Suppressor macrophage treated with lipopolysaccharide for 1 hour (primary cell): ENCODE data around the gene CCDC141.
"Not testable (repeated sequence)": the region's sequence is repeated elsewhere in the genome, so short reads cannot be mapped to it uniquely, and the experiment has no call there.

Experiments
- DNase-seq, 3 donors: peaks; one replicate each; pipeline ENCODE4 v3.0.0-alpha.2; 2020 to 2022

CCDC141 gene, protein sequence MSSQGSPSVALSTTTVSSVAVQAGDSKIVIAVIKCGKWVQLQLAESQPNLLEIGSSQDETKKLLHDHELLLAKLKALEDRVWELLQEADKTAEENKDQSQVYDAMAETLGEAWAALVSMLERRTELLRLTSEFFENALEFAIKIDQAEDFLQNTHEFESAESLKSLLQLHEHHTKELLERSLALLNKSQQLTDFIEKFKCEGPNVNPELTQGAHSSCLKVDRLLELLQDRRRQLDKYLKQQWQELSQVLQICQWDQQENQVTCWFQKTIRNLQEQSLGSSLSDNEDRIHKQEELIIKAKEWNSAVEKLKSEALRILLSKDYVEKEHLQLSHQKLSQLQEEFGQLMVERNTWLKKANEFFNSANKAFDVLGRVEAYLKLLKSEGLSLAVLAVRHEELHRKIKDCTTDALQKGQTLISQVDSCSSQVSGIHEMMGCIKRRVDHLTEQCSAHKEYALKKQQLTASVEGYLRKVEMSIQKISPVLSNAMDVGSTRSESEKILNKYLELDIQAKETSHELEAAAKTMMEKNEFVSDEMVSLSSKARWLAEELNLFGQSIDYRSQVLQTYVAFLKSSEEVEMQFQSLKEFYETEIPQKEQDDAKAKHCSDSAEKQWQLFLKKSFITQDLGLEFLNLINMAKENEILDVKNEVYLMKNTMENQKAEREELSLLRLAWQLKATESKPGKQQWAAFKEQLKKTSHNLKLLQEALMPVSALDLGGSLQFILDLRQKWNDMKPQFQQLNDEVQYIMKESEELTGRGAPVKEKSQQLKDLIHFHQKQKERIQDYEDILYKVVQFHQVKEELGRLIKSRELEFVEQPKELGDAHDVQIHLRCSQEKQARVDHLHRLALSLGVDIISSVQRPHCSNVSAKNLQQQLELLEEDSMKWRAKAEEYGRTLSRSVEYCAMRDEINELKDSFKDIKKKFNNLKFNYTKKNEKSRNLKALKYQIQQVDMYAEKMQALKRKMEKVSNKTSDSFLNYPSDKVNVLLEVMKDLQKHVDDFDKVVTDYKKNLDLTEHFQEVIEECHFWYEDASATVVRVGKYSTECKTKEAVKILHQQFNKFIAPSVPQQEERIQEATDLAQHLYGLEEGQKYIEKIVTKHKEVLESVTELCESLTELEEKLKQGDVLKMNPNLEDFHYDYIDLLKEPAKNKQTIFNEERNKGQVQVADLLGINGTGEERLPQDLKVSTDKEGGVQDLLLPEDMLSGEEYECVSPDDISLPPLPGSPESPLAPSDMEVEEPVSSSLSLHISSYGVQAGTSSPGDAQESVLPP (N-terminal part only)

DNA sequence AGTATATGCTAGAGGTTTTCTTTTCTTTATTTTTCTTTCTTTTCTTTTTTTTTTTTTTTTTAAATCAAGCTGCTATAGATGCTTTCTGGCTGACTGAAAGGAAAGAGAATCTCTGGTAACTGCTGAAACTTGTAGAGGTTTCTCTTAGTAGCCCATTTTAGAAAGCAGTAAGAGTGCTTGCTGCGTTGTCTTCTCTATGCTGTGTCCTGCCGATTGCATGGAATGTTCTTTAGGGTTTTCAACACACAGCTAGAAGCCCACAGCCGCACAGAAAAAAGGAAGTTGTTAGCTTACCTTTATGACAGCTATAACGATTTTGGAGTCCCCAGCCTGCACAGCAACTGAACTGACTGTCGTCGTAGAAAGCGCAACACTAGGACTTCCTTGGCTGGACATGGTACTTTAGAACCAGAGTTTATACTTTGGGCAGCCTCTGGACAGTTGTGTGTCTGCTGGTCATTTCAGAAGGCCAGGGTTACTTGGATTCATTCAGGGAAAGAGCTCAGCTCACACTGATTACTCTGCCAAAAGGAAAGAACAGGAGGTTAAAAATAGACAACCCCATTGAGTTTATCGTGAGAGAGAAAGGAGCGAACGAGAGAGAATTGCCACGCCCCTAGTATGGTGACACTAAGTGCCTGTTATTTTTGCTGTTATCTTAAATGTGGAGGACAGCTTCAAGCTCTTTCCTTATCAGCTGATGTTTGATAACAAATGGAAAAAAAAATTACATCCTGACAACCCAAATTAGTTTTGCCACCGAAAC is at the start of gene CCDC141:
CCDC141 (minus strand) TSS at position 592 of the 766 bp plus-strand sequence; CDS start at position 396, 196 bp downstream.
- DNase-seq: peak in 2 of 3 donors; percentile 14

DNA sequence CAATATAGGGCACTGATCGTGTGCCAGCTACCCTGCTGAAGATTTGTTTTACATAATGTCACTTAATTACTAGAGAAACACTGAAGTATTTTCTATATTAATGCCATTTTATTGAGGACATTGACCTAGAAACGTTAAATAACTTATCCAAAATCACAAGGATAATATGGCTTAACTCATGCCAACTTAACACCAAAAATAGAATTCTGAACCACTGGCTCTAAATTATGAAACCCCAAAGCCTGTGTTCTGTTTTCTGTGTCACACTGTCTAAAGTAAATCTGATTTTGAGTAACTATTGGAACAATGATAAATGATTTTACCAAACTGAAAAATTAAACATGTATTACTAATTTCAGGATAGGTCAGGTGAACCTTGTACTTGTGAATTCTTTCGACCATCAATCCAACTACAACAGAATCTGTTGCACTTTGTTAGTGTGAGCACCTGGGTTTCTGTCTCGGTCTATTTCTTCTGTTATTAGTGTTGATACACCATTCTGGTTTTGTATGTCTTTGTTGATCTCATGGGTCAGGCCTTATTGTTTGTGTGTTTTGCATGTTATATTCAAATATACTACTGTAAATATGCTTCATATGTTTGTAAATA is 48.2 kb upstream of the CCDC141 start:
- DNase-seq: peak in 1 of 3 donors; percentile 17

DNA sequence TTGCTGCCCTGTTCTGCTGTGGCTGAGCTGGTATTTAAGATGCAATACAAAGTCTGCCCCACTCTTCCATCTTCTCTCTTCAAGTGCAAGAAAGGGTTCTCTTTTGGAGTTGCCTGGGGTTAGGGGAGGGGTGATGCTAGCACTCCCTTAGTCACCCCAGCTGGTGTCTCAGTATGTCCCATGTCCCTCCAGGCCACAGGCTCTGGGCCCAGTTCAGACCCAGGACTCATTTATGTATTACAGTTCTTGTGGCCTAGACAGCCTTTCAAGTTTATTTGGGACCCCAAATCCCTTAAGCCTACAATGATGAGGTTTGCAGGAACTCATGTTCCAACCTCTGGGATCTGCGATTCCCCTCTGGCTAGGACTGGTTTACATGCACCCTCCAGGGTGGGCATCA is 47.2 kb upstream of the CCDC141 start:
- peak in 1 of 3 donors; percentile 12 for DNase-seq

DNA sequence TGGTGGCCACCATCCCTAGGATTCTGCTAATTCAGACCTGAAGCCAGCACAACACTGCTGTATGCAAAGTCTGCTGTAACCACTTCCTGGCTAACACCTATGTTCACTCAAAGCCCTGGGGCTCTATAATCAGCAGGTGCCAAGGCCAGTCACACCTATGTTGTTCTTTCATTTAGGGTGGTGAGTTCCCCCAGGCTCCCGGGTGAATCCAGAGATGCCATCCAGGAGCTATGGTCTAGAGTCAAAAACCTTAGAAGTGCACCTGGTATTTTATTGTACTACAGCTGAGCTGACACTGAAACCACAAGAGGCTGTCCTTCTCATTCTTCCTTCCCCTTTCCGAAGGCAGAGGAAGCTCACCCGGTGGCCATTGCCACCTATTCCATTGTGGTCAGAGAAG is 46.2 kb upstream of the CCDC141 start:
- peak in 1 of 3 donors; percentile 12 for DNase-seq

DNA sequence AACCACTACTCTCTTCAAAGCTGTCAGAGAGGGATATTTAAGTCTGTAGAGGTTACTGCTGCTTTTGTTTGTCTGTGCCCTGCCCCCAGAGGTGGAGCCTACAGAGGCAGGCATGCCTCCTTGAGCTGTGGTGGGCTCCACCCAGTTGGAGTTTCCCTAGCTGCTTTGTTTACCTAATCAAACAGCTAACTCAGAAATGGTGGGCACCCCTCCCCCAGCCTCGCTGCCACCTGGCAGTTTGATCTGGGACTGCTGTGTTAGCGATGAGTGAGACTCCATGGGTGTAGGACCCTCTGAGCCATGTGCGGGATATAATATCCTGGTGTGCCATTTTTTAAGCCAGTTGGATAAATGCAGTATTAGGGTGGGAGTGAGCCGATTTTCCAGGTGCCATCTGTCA is 43.0 kb upstream of the CCDC141 start:
- not testable (repeated sequence) for DNase-seq

DNA sequence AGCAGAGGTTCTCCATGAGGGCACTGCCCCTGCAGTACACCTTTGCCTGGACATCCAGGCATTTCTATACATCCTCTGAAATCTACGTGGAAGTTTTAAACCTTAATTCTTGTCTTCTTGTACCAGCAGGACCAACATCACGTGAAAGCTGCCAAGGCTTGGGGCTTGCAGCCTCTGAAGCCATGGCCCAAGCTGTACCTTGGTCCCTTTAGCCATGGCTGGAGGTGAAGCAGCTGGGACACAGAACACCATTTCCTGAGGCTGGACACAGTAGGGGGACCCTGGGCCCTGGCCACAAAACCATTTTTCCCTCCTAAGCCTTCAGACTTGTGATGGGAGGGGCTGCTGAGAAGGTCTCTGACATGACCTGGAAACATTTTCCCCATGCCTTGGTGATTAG is 32.8 kb upstream of the CCDC141 start:
- no peak for DNase-seq

DNA sequence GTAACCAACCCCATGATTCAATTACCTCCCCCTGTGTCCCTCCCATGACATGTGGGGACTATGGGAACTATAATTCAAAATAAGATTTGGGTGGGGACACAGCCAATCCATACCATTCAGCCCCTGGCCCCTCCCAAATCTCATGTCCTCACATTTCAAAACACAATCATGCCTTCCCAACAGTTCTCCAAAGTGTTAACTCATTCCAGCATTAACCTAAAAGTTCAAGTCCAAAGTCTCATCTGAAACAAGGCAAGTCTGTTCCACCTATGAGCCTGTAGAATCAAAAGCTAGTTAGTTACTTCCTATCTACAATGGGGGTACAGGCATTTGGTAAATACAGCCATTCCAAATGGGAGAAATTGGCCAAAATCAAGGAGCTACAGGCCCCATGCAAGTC is 32.0 kb upstream of the CCDC141 start:
- no peak for DNase-seq

DNA sequence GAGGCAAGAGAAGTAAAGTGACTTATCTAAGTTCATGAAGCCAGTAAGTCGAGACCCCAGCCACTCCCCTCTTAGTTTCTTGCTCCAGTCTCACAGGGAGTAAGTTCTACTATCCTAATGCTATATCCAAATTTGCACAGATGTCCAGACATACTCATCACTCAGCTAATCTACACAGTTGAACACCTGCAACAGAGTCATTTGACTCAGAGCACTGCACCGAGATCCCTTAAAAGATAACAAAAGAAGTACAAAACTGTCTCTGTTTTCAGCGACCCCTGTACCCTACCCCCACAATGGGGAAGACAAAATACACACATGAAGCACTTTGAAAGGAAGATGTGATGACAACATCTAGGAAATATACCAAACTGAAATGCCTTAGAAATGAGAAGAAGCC is 22.6 kb upstream of the CCDC141 start:
- no peak for DNase-seq

DNA sequence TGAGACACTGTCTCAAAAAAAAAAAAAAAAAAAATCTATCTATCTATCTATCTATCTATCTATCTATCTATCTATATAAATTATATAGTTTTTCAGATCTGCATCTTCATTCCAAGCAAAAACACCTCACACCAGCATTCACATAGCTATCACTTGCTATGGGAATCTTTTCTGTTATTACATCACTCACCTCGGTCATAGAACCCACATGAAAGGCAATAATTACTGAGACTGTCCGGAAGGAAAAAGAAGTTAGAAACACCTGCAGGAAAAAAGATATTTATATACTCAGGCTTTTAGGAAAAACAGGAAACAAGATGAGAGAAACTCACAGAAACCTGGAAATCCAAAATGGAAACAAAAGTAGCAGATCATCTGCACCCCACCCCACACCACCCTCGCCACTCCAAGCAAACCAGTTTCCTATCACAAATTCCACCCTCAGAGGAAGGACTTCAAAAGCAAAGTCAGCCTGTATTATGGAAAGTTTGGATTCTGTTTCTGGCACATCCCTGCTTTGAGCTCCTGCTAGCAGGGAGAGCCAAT is 21.9 kb upstream of the CCDC141 start:
- no peak for DNase-seq

DNA sequence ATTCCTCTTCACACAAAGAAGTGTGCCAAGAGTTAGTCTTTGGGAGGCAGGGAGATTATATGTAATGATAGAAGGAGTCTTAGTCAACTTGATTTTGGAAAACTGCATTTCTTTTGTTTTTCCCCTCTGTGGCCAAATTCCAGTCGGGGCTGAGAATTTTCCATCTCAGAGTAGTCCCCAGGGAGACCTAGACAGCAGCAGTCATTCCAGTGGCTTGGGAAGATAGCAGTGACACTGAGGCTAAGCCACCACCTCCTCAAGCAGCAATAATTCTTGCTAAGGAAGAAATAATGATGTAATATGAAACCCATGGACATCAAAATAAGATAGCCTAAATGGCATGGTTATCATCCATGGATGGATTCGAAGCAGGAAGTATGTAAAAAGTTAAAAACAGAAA is 21.0 kb upstream of the CCDC141 start:
- DNase-seq: no peak

DNA sequence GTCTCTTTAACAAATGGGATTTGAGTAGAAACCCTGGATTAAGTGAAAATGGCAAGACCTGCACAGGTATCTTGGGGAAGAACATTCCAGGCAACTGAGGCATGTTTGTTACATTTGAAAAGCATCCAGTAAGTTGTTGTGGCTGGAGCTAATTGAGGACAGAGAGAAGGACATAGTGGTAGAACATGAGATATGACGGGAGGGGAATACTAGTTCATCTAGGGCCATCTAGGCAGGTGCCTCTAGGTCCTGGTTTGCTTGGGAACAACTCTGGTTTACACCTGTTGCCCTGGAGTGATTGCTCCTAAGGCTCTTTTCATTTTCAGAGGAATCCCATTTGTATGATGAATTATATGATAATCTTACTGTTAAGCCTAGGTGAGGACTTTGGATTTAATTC is 19.7 kb upstream of the CCDC141 start:
- no peak for DNase-seq

DNA sequence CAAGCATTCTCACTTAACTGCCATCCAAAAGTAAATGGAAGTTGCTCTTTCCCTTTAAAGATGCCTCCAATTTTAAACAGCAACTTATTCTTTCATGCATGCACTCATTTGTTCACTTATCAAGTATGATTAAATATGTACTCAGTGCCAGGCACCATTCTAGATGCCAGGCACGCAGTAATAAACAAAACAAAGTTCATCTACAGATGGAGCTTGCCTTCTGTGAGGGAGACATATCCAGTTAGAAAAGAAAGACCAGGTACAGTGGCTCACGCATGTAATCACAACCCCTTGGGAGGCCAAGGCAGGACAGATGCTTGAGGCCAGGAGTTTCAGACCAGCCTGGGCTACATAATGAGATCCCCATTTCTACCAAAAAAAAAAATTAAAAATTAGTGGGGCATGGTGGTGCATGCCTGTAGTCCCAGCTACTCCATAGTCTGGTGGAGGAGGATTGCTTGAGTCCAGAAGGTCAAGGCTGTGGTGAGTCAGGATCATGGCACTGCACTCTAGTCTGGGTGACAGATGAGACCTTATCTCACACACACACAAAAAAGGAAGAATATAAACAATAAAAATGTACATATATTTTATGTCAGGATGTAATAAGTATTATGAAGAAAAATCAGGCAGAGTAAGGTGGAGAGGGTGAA is 19.2 kb upstream of the CCDC141 start:
- no peak for DNase-seq

DNA sequence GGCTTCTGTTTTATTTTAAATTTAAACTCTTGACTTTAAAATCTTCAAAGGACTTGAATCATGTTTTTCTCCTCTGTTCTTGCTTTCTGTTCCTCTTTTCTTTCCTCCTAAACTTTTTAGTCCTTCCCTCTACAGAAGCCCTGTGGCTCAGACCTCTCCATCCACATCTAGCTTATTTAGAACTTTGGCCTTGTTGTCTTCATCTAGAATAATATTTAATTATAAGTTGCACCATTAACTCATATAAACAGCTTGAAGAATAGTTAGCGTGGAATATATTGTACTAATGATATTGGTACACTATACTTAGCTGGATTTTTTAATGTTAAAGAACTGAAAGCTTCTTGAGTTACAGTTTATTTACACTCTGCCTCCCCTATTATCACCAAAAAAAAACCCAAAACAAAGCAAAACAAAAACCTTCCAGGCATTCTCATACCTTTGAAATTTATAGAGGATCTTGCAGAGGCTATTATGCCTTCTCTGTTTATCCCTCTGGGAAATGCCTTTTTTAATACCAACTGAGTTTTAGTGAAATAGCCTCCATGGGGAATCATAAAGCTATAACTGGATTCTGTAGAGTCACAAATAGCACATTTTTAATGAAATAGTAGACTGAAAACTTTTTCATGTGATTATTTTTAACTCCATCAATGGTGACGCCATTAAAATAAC is 9.2 kb upstream of the CCDC141 start:
- DNase-seq: peak in 1 of 3 donors; percentile 20

DNA sequence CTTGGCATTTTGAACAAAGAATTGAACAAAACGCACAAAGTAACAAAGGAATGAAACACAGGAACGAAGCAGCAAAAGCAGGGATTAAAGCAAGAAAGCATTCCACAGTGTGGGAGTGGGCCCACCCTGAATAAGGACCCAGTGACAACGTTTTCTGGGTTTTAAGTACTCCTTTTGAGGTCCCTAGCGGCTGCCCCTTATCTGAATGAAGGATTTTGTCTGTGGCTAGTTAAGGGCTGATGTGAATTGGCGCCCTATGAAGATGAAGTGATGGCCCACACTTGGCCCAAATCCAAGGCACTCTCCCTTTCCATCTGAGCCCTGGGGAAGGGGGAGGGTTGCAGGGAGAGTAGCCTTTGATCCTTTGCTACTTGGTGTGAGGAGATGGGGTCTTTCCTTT is 7.8 kb upstream of the CCDC141 start:
- DNase-seq: no peak

DNA sequence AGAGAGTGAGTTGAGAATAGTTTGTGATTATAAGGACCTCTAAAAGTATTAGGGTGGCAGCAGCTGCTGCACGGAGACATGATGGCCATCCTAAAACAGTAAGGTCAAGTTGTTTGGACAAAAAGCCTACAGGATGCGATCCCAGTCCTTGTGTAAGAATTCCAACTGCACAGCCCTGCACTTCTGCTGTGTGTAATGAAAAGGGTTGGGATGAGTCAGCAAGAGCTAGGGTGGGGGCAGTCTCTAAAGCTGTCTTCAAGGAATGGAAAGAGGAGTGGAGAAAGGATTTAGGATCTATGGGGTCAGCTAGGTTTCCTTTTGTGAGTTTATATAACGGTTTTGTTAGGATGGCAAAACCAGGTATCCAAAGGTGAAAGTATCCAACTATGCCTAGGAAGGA is 3.6 kb upstream of the CCDC141 start:
- not testable (repeated sequence) for DNase-seq

DNA sequence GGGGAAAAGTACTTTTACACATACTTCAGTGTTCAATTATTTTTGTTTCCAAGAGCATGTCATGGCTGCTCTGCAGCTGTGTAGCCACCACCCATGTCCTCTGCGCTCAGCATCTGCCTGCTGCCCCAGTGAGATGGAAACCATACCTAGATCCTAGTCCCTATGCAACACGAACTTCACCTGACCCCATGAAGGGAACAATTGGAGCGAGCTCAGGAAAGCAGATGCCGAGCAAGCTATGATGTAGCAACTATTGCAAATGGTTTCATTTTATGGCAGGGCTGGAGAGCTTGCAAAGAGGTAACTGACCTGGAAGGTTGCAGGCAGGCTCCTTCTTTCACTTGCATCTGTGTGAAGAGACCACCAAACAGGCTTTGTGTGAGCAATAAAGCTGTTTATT is 1.3 kb upstream of the CCDC141 start:
- DNase-seq: no peak

DNA sequence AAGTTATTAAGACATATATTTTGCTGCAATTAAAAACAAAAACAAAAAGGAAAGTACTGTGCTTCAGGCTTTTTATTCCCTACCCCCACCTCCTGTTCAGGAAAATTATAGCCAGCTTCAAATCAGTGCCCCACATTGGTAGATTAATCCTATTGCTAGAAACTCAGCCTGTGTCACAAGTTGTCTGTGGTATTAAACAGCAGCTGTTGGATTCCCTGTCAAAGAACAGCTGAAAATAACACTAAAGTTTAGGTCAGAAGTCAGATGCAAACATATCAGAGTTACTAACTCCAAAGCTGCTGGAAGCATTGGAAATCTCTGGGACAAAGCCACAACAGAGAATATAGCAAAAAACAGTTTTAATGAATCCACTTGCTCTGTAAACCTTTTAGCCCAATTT is 818 bp upstream of the CCDC141 start:
- DNase-seq: no peak

DNA sequence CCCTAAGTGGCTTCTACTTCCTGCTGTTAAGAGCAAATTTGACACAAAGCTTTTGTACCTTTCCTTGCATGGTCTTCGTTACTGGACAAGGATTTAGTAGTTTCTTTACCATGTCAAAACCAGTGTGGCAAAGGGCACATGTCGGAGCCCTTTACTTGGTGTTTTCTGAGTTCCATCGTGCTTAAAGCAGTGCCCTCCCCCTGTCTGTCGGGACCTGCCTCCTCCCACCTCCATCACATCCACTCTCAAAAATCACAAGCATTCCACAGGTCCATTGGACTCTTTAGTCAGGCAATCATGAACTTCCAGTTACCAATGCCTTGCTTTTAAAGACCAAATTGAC is 763 bp downstream of the CCDC141 start:
- no peak for DNase-seq

DNA sequence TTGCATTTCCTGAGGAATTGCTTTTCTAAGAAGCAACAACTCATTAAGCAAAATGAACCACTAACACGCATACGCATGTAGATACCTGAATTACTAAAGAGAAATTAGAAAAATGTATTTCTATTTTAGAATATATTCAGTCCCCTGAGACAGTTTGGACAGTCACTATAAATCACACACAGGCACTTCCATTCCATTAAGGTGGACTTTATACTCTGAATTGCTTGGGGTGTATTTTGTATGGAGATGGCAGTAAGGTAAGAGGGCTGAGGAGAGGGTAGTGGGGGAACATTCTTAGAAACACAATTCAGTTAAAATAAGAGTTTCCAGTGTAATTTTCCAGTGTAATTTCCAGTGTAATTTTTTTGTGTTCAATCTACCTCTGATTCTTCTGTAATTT is 1.8 kb downstream of the CCDC141 start:
- DNase-seq: no peak

DNA sequence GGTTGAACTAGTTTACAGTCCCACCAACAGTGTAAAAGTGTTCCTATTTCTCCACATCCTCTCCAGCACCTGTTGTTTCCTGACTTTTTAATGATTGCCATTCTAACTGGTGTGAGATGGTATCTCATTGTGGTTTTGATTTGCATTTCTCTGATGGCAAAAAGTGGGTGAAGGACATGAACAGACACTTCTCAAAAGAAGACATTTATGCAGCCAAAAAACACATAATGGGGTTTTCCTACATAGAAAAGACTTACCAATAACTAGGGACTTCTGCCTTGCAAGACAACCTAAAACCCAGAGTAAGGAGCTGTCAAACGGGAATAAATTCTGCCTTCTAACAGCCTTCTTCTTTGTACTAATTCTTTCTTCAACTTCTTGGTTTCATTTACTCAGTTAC is 4.3 kb downstream of the CCDC141 start:
- DNase-seq: not testable (repeated sequence)

DNA sequence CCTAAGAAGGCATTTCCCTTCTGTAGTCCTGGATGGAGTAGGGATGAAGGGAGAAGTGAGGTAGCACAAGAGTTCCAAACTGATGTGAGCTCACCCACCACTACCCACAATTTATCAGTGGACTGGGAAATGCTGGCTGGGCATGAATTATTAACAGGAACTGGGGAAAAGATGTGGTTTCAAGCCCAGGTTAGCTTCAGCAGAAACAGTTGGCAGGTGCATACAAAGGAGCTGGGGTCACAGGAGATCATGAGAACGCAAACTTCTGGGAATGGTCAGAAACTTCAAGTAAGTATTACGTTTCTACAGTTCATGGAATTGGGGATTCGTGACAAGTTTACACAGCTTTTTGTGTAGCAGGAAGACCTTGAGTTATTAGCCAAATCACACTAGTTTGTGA is 5.4 kb downstream of the CCDC141 start:
- no peak for DNase-seq
